Body of pancreas (tissue), 4 donors: ENCODE data around the gene SLC36A2.

Experiments
- POLR2A ChIP-seq, 3 donors: fragments of 450-650 bp; IDR thresholded peaks; one replicate each; pipeline ENCODE4 v1.6.1; 2016; ENCODE audit warnings: antibody characterized with exemption in 3 of 3, mild to moderate bottlenecking in 2 of 3
- TF ChIP-seq, protein P1 (sequence below), 7 experiments: fragments of 450-650 bp in 4 of 7; fragments of 200-600 bp in 3 of 7; sonication (generic) in 3 of 7; IDR thresholded peaks; one replicate each; pipeline ENCODE4 v1.5.1; 2016 to 2019; ENCODE audit warnings: antibody characterized with exemption in 7 of 7

DNA sequence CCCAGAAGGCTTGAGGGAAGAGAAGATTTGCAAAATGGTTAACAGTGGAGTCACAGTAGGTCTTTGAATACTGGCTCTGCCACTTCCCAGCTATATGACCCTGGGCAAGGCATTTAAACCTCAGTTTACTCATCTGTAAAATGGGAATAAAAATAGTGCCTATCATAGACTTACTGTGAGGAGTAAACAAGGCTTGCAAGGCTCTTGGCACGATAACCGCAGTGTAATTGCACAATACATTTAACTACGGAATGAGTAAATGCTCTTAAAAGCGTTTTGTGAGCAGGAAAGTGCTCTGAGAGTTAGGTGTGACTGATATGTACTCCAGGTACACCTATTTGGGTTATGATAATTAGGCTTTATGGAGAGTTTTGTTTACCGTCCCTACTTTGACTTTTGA lies 52.2 kb downstream of the SLC36A2 start:
- TF ChIP-seq, protein P1, sequence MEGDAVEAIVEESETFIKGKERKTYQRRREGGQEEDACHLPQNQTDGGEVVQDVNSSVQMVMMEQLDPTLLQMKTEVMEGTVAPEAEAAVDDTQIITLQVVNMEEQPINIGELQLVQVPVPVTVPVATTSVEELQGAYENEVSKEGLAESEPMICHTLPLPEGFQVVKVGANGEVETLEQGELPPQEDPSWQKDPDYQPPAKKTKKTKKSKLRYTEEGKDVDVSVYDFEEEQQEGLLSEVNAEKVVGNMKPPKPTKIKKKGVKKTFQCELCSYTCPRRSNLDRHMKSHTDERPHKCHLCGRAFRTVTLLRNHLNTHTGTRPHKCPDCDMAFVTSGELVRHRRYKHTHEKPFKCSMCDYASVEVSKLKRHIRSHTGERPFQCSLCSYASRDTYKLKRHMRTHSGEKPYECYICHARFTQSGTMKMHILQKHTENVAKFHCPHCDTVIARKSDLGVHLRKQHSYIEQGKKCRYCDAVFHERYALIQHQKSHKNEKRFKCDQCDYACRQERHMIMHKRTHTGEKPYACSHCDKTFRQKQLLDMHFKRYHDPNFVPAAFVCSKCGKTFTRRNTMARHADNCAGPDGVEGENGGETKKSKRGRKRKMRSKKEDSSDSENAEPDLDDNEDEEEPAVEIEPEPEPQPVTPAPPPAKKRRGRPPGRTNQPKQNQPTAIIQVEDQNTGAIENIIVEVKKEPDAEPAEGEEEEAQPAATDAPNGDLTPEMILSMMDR (IDR thresholded peaks at IDR 0.05) = no peak
- TF ChIP-seq POLR2A (IDR thresholded peaks at IDR 0.05) = no peak
